NCI-H69 (cell line): ENCODE data around the gene MAP7D2.

Experiments
- DNase-seq: peaks from one replicate; lab custom pipeline; 2025; lab: John Stamatoyannopoulos, UW

MAP7D2 gene

GRCh38 chrX:20038966-20039365 is 77.7 kb downstream of the MAP7D2 start:
- DNase-seq, result no peak

- no peak for DNase-seq
Observed at GRCh38 chrX:20037186-20037585, 79.5 kb downstream of the MAP7D2 start.

- DNase-seq, result no peak
Observed at GRCh38 chrX:20032201-20032600, 84.5 kb downstream of the MAP7D2 start.

- DNase-seq, result no peak
Observed at GRCh38 chrX:20029728-20030127, 87.0 kb downstream of the MAP7D2 start.

- DNase-seq, result no peak
Observed at GRCh38 chrX:20028588-20028987, 88.1 kb downstream of the MAP7D2 start.

- no peak for DNase-seq
Observed at GRCh38 chrX:20026278-20026677, 90.4 kb downstream of the MAP7D2 start.

- no peak for DNase-seq
Observed at GRCh38 chrX:20019672-20020365, 96.9 kb downstream of the MAP7D2 start.

- DNase-seq, result no peak
Observed at GRCh38 chrX:20016616-20016945, 100.1 kb downstream of the MAP7D2 start.

GRCh38 chrX:20015945-20016615 is 100.6 kb downstream of the MAP7D2 start:
- no peak for DNase-seq

GRCh38 chrX:20015422-20015821 is 101.3 kb downstream of the MAP7D2 start:
- no peak for DNase-seq

- DNase-seq, result no peak
Observed at GRCh38 chrX:20011608-20012007, 105.1 kb downstream of the MAP7D2 start.

- no peak for DNase-seq
Observed at GRCh38 chrX:20007962-20008622, 108.6 kb downstream of the MAP7D2 start.

- DNase-seq, result no peak
Observed at GRCh38 chrX:20005883-20006282, 110.8 kb downstream of the MAP7D2 start.

GRCh38 chrX:20001588-20001987 is 115.1 kb downstream of the MAP7D2 start:
- peak; percentile 57 for DNase-seq

- DNase-seq, result peak; percentile 26
Observed at GRCh38 chrX:19991350-19991718, 125.4 kb downstream of the MAP7D2 start.

- peak; percentile 92 for DNase-seq
Observed at GRCh38 chrX:19990556-19991349, 126.0 kb downstream of the MAP7D2 start, which contains the start of gene BCLAF3. Gene BCLAF3, minus strand, starts transcription at chrX:19991061. Its CDS starts 20,797 bp downstream, at chrX:19970264.

- peak; percentile 32 for DNase-seq
Observed at GRCh38 chrX:19990151-19990555, 126.6 kb downstream of the MAP7D2 start.

GRCh38 chrX:19987856-19988255 is 128.9 kb downstream of the MAP7D2 start:
- no peak for DNase-seq

GRCh38 chrX:19986531-19986930 is 130.2 kb downstream of the MAP7D2 start:
- DNase-seq, result no peak

- DNase-seq, result no peak
Observed at GRCh38 chrX:19981947-19982346, 134.8 kb downstream of the MAP7D2 start.

- DNase-seq, result no peak
Observed at GRCh38 chrX:19975845-19976244, 140.9 kb downstream of the MAP7D2 start.

- no peak for DNase-seq
Observed at GRCh38 chrX:19972984-19973383, 143.7 kb downstream of the MAP7D2 start.
